HepG2 (cell line): ENCODE measurements around the gene TXNRD2. TPM values are rescaled to one million over a fixed set of nuclear protein-coding genes. Genes with fewer than 3 reads are reported as not detected.

Source experiments
- CBX5 ChIP-seq: sonication (generic); formaldehyde crosslinking; IDR thresholded peaks from 2 replicates; pipeline ENCODE4 v1.4.0; 2020; ENCODE audit warnings: missing genetic modification reagents, borderline replicate concordance
- FOXJ3 ChIP-seq: sonication (generic); formaldehyde crosslinking; IDR thresholded peaks from 2 replicates; pipeline ENCODE4 v1.4.0; 2020; ENCODE audit warnings: missing genetic modification reagents, mild to moderate bottlenecking, borderline replicate concordance
- GRHL1 ChIP-seq: sonication (generic); formaldehyde crosslinking; conservative IDR thresholded peaks from 2 replicates; pipeline ENCODE4 v1.8.0; 2022; ENCODE audit warnings: missing genetic modification reagents
- IKZF1 ChIP-seq: fragments of 450-650 bp; IDR thresholded peaks from 2 replicates; pipeline ENCODE4 v1.7.1; 2016
- KMT2A ChIP-seq: sonication (generic); formaldehyde crosslinking; IDR thresholded peaks from 2 replicates; pipeline ENCODE4 v1.4.0; 2020; ENCODE audit warnings: missing genetic modification reagents
- MAF1 ChIP-seq: sonication (generic); formaldehyde crosslinking; IDR thresholded peaks from 2 replicates; pipeline ENCODE4 v1.5.0; 2020; ENCODE audit warnings: missing genetic modification reagents, borderline replicate concordance
- MLLT10 ChIP-seq: sonication (generic); formaldehyde crosslinking; IDR thresholded peaks from 2 replicates; pipeline ENCODE4 v1.4.0; 2020; ENCODE audit warnings: missing genetic modification reagents
- NR3C1 ChIP-seq: sonication (generic); formaldehyde crosslinking; IDR thresholded peaks from 2 replicates; pipeline ENCODE4 v1.4.0; 2020; ENCODE audit warnings: missing genetic modification reagents
- PTBP1 ChIP-seq: fragments of 200-400 bp; formaldehyde crosslinking; IDR thresholded peaks from 2 replicates; pipeline ENCODE4 v1.6.1; 2018; ENCODE audit warnings: low read length, low read depth; ENCODE audit not compliant: poor library complexity, severe bottlenecking
- REST ChIP-seq, 2 experiments: IDR thresholded peaks; 2 replicates each; pipeline ENCODE4 v1.6.1; 2011 to 2012; ENCODE audit warnings: low read length in 2 of 2, borderline replicate concordance in 1 of 2, low read depth in 1 of 2, mild to moderate bottlenecking in 1 of 2, moderate library complexity in 1 of 2
- RNF2 ChIP-seq: fragments of 450-650 bp; conservative IDR thresholded peaks from 2 replicates; pipeline ENCODE4 v1.6.1; 2016; ENCODE audit warnings: low read depth
- SIN3B ChIP-seq: fragments of 150-350 bp; IDR thresholded peaks from 2 replicates; pipeline ENCODE4 v1.6.1; 2014; ENCODE audit warnings: low read length
- SMARCC2 ChIP-seq: fragments of 450-650 bp; IDR thresholded peaks from 2 replicates; pipeline ENCODE4 v1.6.1; 2017; ENCODE audit warnings: antibody characterized with exemption, mild to moderate bottlenecking
- TBP ChIP-seq: sonication (generic); formaldehyde crosslinking; IDR thresholded peaks from 2 replicates; pipeline ENCODE4 v1.5.0; 2020; ENCODE audit warnings: missing genetic modification reagents
- U2AF1 ChIP-seq: fragments of 200-400 bp; formaldehyde crosslinking; optimal IDR thresholded peaks from 2 replicates; pipeline ENCODE3; 2017; ENCODE audit warnings: mild to moderate bottlenecking, low read depth, low read length
- ZBTB33 ChIP-seq: sonication (generic); formaldehyde crosslinking; IDR thresholded peaks from 2 replicates; pipeline ENCODE4 v1.4.0; 2020; ENCODE audit warnings: missing genetic modification reagents
- ZBTB38 ChIP-seq: sonication (generic); formaldehyde crosslinking; IDR thresholded peaks from 2 replicates; pipeline ENCODE4 v1.5.1; 2020; ENCODE audit warnings: mild to moderate bottlenecking, missing genetic modification reagents
- ZBTB42 ChIP-seq: sonication (generic); formaldehyde crosslinking; IDR thresholded peaks from 2 replicates; pipeline ENCODE4 v1.5.0; 2020; ENCODE audit warnings: mild to moderate bottlenecking, missing genetic modification reagents
- ZNF205 ChIP-seq: IDR thresholded peaks from 2 replicates; pipeline ENCODE4 v1.6.1; 2018; ENCODE audit warnings: missing biosample characterization, missing genetic modification reagents
- ZNF253 ChIP-seq: sonication (generic); formaldehyde crosslinking; IDR thresholded peaks from 2 replicates; pipeline ENCODE4 v1.8.0; 2022; ENCODE audit warnings: mild to moderate bottlenecking, missing genetic modification reagents, borderline replicate concordance
- ZNF691 ChIP-seq: sonication (generic); formaldehyde crosslinking; IDR thresholded peaks from 2 replicates; pipeline ENCODE4 v1.4.0; 2020; ENCODE audit warnings: missing genetic modification reagents, low read depth, mild to moderate bottlenecking, borderline replicate concordance
- ZNF784 ChIP-seq: sonication (generic); formaldehyde crosslinking; IDR thresholded peaks from 2 replicates; pipeline ENCODE4 v1.5.1; 2020; ENCODE audit warnings: missing genetic modification reagents, mild to moderate bottlenecking, borderline replicate concordance
- polyA plus RNA-seq, 8 experiments: library from polyadenylated mRNA; depleted of rRNA in 3 of 8; stranded (reverse) in 7 of 8; unstranded in 1 of 8; fragments of >200 nt; fragmentation: Illumina TruSeq in 4 of 8; extraction: Trizol in 4 of 8; gene quantifications; 2 replicates each; pipeline versions ENCODE4 v1.2.1 to v1.2.3, GENCODE V29; 2011 to 2016; ENCODE audit warnings: low read depth in 4 of 8, missing spikeins in 1 of 8, mixed read lengths in 1 of 8; ENCODE audit not compliant: insufficient read depth in 1 of 8
- total RNA-seq, 5 experiments: library from RNA; depleted of rRNA; stranded (reverse); fragments of >200 nt; fragmentation: Illumina TruSeq; extraction: Trizol; gene quantifications; 2 replicates each; pipeline ENCODE4 v1.2.3, GENCODE V29; 2016; ENCODE audit warnings: low read depth in 1 of 5

Gene TXNRD2
- total and polyA plus RNA-seq, 2 of the 13 experiments (the other 11 are each of a cell fraction or from before 2014, with no cell fraction given): 17.5 to 18.6 TPM

GRCh38 chr22:19941365-19942082, at the start of gene TXNRD2, which contains the start of gene COMT (continued):
- TF ChIP-seq GRHL1 (no peak), REST (IDR thresholded peaks at IDR 0.05; ENCODE audit: borderline replicate concordance in 1 of 2, low read depth in 1 of 2, low read length in 2 of 2) (peak in 1 of 2 experiments; percentile 34; a peak in 1 of 4 replicates), ZBTB42 (no peak), NR3C1 (no peak), FOXJ3 (no peak), IKZF1 (no peak), ZNF784 (CRISPR knock-in tag) (peak; percentile 37; the same call in 1 of the 2 replicates), U2AF1 (no peak), ZNF253 (CRISPR knock-in tag) (no peak; the same call in 1 of the 2 replicates), KMT2A (no peak), ZBTB38 (CRISPR knock-in tag) (peak; percentile 64), CBX5 (no peak), MLLT10 (no peak), PTBP1 (peak; percentile 59), MAF1 (no peak), RNF2 (no peak), SIN3B (no peak), ZNF691 (CRISPR knock-in tag) (no peak), ZBTB33 (no peak), TBP (no peak), ZNF205 (CRISPR knock-in tag) (no peak), SMARCC2 (no peak)
